Subcutaneous adipose tissue (tissue), 4 donors: ENCODE results near the gene MAP6. TPM values are rescaled to one million over a fixed set of nuclear protein-coding genes. Genes with fewer than 3 reads are reported as not detected.

Source experiments
- total RNA-seq, 4 donors: library from RNA; depleted of rRNA; stranded (reverse); fragments of >200 nt; gene quantifications; one replicate each; pipeline ENCODE4 v1.1.0, GENCODE V29; 2016
- TF ChIP-seq, protein P1 (sequence below): fragments of 450-650 bp; IDR thresholded peaks from one replicate; pipeline ENCODE4 v1.5.1; 2016; ENCODE audit warnings: low read depth, mild to moderate bottlenecking, control low read depth, antibody characterized with exemption, moderate library complexity

The MAP6 gene
- total RNA-seq, 4 donors from 2014 or later: 2.0 to 5.1 (median 4.0) TPM

DNA sequence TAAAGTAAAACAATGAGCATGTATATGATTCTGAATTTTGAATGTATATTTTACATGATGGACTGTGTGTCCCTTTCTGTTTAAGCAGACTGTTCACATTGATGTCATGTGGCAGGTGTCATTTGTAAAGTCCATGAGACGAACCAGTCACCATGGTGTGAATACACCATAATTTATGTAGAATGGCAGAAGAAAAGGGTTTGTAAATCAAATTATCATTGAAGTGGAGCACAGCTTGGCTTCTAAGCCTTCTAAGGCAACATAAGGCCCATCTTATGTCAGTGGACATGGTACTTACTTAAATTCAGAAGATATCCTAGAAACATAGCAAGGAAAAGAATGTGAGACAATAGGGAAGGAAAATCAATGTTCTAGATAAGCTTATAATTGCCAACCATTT is 4.4 kb downstream of the MAP6 start:
- TF ChIP-seq, protein P1, sequence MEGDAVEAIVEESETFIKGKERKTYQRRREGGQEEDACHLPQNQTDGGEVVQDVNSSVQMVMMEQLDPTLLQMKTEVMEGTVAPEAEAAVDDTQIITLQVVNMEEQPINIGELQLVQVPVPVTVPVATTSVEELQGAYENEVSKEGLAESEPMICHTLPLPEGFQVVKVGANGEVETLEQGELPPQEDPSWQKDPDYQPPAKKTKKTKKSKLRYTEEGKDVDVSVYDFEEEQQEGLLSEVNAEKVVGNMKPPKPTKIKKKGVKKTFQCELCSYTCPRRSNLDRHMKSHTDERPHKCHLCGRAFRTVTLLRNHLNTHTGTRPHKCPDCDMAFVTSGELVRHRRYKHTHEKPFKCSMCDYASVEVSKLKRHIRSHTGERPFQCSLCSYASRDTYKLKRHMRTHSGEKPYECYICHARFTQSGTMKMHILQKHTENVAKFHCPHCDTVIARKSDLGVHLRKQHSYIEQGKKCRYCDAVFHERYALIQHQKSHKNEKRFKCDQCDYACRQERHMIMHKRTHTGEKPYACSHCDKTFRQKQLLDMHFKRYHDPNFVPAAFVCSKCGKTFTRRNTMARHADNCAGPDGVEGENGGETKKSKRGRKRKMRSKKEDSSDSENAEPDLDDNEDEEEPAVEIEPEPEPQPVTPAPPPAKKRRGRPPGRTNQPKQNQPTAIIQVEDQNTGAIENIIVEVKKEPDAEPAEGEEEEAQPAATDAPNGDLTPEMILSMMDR: no peak

DNA sequence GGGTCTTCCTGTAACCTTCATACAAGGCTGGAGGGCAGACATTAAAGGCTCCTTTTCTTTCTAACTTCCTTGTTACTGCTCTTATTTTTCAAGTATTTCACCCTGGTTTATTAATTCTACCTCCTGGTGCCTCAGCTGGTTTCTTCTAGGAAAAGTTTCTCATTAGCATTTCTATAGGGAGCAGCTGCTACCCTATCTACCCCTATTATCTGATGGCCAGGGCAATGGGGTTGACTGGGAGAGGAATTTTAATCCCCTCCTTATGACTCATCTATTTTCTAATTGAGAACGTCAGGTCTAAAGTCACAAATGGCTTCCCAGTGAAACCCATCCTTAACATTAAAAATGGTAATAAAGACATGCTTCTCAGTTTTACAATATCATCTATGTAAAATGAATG is 5.0 kb downstream of the MAP6 start:
- TF ChIP-seq, protein P1: no peak

DNA sequence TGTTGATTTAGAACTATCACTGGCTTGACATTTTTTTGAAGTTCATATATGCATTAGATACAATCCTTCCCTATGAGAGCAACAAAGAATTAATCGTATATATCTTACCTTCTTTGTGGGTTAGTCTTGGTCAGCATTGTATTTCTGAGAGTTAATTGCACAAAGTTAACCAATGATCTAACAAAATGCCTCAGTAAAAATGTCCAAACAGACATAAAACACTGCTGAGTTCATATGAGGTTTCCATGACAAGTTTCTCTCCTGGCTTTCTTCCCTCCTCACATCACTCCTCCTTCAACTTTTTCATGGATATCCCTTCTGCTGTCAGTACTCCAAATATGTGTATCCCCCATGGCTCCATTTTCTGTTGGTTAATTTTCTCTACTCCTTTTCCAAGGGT is 9.0 kb downstream of the MAP6 start:
- TF ChIP-seq, protein P1: no peak

DNA sequence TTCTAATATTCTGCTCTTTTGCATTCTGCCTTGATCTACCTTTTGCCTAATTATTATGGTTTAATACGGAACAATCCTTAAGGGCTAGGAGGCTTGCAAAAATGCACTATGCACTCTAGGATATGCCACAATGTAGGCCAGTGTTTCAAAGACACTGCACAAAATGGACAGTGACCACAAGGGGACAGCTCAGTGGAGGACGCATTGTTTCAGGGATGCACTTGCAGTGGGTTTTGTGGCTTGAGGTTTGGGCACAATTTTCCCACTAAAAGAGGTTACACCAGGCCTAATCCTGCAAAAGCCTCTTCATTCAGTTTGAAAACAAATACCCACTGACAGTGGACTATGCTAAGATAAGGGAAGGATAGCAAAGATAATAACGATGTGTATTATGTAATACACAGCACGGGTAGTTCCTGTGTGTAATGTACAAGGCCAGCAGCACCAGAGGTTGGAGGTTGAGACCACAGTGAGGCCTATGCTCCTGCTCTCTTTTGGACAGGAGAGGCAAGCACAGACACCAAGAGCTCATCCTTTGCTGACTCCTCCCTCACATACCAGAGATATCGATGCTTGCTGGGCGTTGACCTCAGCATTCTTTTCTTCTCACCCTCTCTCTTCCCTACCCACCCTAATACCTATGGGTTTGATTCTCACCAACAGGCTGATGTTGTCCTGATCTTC is 12.7 kb downstream of the MAP6 start:
- TF ChIP-seq, protein P1: no peak

DNA sequence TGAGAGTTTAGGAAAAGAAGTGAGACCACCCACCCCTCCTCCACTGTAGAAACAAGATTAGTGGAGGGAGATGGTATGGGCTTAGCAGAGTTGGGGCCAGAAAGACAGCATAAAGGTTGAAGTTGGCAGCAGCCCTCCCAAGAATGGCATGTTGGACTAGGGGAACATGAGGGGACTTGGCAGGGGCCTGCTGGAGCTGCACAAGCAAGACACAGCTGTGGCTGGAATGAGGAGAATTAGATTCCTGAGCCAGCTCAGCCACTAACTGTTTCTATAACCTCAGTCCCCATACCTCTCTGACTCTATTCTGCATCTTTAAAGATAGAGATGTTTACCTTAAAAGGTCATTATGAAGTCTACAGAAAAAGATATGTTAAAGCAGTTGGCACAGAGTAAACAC is 13.2 kb downstream of the MAP6 start:
- TF ChIP-seq, protein P1: no peak

DNA sequence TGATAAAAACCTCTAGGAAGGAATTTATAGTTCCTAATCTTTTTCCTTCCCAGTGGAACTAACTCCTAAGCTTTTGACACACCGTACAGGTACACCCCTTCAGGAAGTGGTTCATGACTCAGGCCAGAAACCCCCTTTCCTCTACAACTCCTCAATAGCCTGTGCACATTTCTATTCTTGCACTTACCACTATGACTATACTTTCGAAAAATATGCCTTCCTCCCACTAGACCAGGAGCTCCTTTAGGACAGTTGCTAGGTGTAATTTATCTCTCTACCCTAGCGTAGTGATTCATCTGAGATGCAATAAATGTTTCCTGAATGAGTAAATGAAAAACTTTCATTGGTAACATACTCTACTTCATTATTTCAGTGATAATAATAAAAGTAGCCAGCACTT is 14.5 kb downstream of the MAP6 start:
- TF ChIP-seq, protein P1: no peak

DNA sequence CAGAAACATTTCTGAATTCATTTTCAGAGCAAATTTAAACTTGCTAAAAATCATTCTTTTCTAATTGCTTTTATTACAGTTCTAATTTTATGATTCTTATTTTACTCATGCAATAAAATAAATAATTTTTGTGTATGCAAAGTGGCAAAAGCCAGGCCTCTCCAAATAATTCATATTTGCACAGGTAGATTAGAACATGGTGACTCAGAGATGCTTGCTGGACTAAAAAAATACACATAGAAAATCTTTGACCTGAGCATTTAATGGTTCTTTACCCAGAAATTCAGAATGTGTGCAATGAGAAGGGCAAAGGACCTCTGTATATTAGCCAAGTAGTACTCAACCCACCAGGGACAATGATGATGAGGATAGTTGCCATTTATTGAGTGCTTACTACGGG is 15.3 kb downstream of the MAP6 start:
- TF ChIP-seq, protein P1: no peak
